GM12873 (cell line): ENCODE results near the gene MED13L.

Experiments
- CTCF ChIP-seq: IDR thresholded peaks from 2 replicates; pipeline ENCODE4 v1.5.1; 2012; ENCODE audit warnings: low read depth, mild to moderate bottlenecking, moderate library complexity, low read length, control low read depth; ENCODE audit not compliant: insufficient read depth; ENCODE audit errors: missing control alignments

The MED13L gene

GRCh38 chr12:116071555-116072230 lies 205.8 kb downstream of the MED13L start:
- TF ChIP-seq CTCF, result no peak

- no peak for TF ChIP-seq CTCF
Measured at GRCh38 chr12:116070444-116070843, 207.0 kb downstream of the MED13L start.

GRCh38 chr12:116069943-116070342 lies 207.6 kb downstream of the MED13L start:
- TF ChIP-seq CTCF, result no peak

- TF ChIP-seq CTCF, result no peak
Measured at GRCh38 chr12:116068853-116069252, 208.6 kb downstream of the MED13L start.

GRCh38 chr12:116068371-116068770 lies 209.1 kb downstream of the MED13L start:
- no peak for TF ChIP-seq CTCF

GRCh38 chr12:116067892-116068291 lies 209.6 kb downstream of the MED13L start:
- TF ChIP-seq CTCF, result no peak

GRCh38 chr12:116066381-116067230 lies 210.9 kb downstream of the MED13L start:
- TF ChIP-seq CTCF, result peak; percentile 85
